Hindlimb muscle (tissue), 1 donor: Measurements from ENCODE around the gene LYRM2. TPM values are rescaled to one million over a fixed set of nuclear protein-coding genes. Genes with fewer than 3 reads are reported as not detected.
"Not testable (repeated sequence)": the region's sequence is repeated elsewhere in the genome, so short reads cannot be mapped to it uniquely, and the experiment has no call there.

Experiments used
- DNase-seq: peaks from one replicate; pipeline ENCODE4 v3.0.0-alpha.2; 2013
- polyA plus RNA-seq: library from polyadenylated mRNA; unstranded; fragments of 120-200 nt; gene quantifications from one replicate; pipeline ENCODE4 v1.2.1, GENCODE V29; 2013; ENCODE audit not compliant: insufficient read length

Gene LYRM2
- polyA plus RNA-seq, 1 donor: 22.7 TPM

DNA sequence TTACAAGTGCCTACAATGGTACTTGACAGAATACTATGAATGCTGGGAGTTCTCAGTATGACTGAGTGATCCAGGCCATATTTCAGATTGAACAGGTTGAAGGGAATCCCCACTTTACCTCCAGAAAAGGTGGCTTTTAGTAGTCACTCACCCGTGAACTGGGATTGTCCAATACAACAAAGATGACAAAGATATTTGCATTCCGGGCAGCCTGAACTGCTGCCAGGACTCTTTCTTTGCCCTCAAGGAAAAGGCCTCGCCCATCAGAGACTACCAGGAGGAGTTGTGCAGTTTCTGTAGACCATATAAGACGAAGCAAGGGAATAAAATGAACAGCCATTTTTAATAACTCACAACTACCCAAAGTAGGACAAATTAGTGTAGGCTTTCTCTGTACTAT lies 6.3 kb upstream of the LYRM2 start:
- DNase-seq: no peak

DNA sequence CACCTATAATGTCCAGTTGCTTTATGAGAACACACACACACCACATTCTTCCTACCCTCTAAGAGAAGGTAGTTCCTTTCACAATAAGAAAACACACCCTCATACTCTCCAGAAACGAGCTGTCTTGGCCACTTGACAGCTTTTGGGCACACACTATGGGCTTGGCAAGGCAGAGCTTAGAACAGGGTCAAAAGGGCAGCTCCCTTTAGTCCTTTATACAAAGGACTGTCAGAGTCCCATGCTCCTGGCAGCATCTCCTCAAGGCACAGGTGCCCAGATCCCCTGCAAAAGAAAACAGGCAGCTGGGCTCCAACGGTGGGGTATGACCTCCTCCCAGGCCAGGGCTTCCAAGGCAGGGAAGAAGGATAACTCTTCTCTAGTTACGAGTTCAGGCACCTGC lies 4.9 kb upstream of the LYRM2 start:
- DNase-seq: no peak

DNA sequence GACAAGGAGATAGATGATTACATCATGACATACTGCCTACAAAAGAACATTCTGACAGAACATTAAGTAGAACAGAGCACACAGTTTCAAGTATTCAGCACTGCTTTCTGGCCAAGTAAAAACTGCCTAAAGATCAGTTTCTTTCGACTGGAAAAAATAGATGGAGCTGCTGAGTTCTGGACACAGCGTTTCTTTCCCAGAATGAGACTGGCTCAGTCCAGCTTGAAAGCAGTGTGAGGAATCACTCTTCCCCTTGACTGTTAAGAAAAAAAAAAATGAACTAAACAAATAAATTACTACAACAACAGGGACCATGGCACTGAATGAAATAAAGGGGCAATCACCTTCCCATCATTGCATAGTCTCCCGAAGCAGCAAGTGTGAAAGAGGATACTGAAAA lies 4.4 kb upstream of the LYRM2 start:
- DNase-seq: no peak

DNA sequence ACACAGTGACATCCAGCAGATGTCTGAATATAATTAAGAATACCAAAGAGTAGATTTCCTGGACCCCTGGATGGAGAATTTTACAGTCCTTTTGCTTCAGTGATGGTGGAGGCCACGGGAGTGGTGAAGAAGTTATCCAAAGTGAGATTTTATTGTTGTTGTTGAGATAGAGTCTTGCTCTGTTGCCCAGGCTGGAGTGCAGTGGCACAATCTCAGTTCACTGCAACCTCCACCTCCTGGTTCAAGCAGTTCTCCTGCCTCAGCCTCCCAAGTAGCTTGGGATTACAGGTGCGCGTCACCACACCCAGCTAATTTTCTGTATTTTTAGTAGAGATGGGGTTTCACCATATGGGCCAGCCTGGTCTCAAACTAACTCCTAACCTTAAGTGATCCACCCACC lies 3.0 kb upstream of the LYRM2 start:
- DNase-seq: not testable (repeated sequence)

DNA sequence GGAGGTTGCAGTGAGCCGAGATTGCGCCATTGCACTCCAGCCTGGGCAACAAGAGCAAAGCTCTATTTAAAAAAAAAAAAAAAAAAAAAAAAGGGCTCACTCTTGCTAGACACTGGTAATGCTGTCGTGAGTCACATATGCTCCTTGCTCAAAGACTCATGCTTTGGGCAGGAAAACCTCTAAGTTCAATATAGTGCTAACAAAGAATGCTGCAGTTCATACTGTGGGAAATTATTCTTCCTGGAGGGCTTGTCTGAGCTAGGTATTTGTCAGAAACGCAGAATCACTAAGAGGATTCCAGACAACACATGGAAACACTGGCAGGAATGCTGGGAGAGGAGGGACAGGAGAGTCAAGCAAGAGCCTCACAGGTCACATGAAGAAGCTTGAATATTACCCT lies 2.3 kb upstream of the LYRM2 start:
- DNase-seq: no peak

- DNase-seq: no peak
Observed at GRCh38 chr6:89637960-89638319, 607 bp downstream of the LYRM2 start.

DNA sequence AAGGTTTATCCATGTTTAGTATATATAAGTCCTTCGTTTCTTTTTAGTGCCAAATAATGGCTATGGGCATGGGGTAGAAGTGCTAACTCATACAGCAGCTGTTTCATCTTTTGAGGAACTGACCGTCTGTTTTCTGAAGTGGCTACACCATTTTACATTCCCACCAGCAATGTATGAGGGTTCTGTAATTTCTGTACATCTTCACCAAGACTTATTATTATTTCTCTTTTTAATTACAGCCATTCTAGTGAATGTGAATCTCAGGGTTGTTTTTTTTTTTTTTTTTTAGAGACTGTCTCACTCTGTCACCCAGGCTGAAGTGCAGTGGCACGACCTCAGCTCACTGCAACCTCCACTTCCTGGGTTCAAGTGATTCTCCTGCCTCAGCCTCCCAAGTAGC lies 2.1 kb downstream of the LYRM2 start:
- not testable (repeated sequence) for DNase-seq

DNA sequence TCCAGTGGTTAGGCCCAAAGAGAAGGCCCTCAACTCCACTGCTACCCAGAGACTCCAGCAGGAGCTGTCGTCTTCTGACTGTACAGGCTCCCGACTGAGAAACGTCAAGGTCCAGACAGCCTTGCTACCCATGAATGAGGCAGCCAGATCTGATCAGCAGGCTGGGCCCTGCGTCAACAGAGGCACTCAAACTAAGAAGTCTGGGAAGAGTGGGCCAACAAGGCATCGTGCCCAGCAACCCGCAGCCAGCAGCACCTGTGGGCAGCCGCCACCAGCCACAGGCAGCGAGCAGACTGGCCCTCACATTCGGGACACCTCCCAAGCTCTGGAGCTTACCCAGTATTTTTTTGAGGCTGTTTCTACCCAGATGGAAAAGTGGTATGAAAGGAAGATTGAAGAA lies 8.1 kb downstream of the LYRM2 start:
- no peak for DNase-seq

- no peak for DNase-seq
Observed at GRCh38 chr6:89623749-89624148, 14.8 kb downstream of the LYRM2 start.

DNA sequence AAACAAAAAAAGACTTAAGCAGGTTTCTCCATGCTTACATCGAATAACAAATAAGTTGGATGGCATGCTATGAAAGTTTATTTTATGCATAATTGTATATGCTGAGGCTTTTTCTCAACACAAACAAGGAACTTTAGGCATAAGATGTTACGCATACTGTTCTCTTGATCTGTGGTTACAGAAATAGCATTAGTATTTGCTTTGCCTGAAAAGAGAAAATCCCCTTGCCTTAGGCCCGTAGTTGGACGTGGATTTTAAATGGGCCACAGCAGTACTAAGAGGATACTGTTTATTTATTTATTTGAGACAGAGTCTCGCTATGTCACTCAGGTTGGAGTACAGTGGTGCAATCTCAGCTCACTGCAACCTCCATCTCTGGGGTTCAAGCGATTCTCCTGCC lies 19.0 kb downstream of the LYRM2 start:
- DNase-seq: no peak

DNA sequence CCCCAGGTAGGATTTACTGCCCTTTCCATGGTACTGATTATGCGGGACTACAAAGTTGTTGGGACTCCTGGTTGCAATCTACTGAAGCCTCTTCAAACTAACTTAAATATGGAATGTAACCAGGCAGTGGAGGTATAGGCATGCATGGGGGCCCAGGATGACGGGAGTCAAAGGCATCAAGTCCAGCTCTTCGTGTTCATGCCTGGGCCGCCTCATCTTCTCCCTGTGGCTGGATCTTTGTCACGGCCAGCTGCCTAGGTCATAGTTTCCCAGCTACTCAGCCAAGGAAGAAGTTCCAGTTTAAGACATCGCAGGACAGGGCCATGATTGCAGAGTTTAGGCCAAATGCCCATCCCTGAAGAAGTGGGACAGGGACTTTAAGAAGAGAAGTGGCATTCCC lies 20.5 kb downstream of the LYRM2 start:
- no peak for DNase-seq

DNA sequence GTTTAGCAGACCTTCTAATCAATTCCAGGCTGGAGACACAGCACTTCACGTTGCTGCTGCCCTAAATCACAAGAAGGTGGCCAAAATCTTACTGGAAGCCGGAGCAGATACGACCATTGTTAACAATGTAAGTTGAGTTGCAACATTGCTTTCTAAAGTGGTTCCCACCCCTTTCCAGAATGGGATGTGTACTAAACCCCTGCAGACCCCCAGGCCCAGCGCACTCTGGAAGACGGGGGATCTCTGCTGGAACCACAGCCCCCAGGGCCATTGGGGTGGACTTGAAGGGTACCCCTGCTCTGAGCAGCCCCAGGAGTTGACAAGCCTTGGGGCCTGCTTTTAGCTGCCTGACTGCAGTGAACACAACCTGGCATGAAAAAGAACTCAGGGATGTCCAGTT lies 22.0 kb downstream of the LYRM2 start:
- no peak for DNase-seq

DNA sequence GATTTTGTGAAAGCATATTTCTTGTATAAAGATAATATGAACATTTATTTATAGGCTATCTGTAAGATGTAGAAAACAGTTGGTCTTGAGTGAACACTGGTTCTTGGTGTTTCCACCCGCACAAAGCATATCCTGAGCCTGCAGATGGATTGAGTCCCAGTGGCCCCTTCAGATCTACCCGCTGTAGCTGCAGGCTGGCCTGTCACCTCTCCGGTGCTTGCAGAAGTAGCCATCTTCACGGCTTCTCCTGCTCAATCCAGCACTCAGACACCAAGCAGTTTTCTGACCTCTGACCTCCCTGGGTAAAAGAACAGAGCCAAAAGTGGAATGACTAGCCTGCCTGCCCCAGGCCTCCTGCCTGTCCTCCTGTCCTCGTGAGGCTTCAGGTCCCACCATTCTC lies 22.7 kb downstream of the LYRM2 start:
- no peak for DNase-seq

- no peak for DNase-seq
Observed at GRCh38 chr6:89613790-89614189, 24.8 kb downstream of the LYRM2 start.

GRCh38 chr6:89612121-89612520 lies 26.4 kb downstream of the LYRM2 start:
- no peak for DNase-seq

- DNase-seq: no peak
Observed at GRCh38 chr6:89611666-89612065, 26.9 kb downstream of the LYRM2 start.

DNA sequence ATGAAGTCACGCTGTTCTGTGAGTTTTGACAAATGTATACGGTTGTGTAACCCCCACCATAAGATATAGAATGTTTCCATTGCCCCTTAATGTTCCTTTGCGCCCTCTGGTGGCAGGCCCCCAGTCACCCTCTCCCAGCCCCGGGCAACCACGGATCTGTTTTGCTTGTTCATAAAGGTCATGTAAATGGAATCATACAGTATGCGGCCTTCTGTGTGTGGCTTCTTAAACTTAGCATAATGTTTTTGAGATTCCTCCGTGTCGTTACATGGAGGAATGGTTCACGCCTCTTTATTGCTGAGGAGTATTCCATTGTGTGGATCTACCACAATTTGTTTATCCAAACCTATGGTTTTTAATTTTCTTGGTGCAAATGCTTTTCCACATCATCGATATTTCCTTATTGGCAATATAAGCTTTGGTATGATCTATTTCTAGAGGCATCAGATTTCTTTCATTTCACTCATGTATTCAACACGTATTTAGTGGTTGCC lies 28.4 kb downstream of the LYRM2 start:
- DNase-seq: no peak

DNA sequence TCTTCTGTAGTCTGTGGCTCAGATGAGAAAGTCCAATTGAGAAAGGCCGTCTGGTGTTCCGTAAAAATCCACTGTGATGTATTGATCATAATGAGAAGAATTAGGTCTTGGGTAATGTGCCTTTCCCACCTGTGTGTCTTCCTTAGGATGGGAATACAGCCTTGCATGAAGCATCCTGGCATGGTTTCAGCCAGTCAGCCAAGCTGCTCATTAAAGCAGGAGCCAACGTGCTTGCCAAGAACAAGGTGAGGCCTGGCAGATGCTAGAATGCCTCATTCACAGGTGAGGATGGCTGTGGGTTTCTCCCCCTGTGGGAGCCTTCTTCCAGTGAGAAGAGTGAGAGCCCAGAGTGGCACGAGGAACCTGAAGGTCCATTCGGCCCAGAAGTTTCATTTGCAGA lies 32.7 kb downstream of the LYRM2 start:
- no peak for DNase-seq

DNA sequence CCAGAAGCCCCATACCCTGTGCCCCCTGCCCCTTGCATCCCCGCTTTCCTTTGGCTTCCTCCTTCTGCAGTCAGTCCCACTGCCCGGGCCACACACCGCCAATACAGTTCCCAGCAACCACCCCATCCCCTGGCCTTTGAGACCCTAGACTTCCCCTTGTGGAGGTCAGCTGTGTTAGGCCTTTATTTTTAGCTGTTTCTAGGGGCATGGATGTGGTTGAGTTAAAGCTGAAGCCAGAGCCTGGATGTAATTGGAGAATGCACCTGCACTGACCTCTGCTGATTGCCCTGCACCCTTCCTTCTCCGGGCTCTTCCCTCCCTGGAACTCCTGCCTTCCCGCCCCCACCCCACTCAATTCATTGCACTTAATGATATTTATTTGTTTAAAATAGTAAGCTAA lies 33.9 kb downstream of the LYRM2 start:
- DNase-seq: no peak

DNA sequence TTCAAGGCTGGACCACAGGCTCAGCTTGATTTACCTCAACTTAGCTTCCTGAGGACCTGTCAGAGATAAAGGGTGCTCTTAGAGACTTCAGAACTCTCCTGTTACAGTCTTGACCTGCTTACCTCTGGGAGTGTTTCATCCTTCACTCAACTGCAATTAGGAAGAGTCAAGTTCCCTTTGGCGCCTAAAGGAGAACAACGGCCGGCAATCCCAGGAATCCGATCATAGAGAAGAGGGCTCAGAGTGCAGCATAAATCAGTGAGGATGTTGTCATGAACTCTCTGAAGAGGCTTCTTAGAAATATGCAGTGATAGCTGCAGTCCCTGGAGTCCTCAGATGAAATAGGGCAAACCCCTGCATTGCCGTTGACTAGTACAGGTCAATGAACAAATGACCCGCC lies 36.4 kb downstream of the LYRM2 start:
- no peak for DNase-seq

DNA sequence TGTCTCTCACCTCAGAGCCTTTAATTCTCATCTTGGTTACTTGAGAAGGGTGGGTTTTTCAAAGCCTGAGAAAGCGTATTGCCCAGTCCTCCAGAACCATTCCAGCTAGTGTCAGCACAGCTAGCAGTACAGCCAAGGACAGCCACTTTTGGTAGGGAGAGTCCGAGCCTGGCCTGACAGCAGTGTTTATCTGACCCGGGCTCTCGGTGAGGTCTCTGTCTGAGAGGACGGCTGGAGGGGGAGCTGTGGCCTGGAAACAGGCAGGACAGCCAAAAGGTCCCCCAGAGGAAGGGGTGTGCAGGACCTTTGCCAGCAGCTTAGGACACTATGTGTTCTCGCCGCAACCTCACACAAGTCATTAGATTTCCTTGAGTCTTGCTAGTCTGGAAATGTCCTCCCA lies 38.8 kb downstream of the LYRM2 start:
- no peak for DNase-seq

DNA sequence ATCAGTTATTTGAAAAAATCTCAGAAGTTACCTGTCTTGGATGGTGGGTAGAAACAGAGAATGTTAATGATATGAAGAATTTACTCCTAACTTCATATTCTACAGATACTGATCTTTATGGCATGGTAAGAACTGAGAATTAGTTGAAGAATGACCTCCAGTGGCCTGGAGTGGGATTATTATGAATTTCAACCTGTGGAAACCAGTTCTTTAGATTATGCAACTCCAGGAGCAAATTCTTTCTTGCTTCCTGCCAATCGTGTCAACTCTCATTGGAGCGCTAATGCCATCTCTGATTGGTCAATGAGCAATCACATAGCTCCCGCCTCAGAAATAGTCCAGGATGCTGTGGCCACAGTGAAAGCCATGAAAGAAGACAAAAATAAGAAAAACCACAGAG lies 40.6 kb downstream of the LYRM2 start:
- DNase-seq: peak; percentile 21

- no peak for DNase-seq
Observed at GRCh38 chr6:89597372-89597771, 41.2 kb downstream of the LYRM2 start.

DNA sequence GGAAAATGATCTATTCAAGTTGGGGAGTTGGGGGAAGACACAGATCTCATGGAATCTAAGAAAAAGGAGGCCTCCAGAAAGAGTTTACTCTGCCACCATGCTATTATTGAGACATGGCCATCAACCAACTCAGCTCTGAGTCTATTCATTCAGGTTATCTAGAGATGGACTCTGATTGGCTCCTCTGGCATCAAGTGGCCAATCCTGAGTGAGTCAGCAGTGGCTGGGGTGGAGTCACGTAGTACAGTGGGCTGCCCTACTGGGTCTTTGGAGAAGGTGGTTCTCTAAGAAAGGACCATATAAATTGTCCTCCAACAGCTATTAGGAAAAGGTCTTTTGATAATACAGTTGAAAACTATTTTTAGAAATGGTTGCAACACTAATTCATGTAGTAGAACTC lies 42.1 kb downstream of the LYRM2 start:
- no peak for DNase-seq

DNA sequence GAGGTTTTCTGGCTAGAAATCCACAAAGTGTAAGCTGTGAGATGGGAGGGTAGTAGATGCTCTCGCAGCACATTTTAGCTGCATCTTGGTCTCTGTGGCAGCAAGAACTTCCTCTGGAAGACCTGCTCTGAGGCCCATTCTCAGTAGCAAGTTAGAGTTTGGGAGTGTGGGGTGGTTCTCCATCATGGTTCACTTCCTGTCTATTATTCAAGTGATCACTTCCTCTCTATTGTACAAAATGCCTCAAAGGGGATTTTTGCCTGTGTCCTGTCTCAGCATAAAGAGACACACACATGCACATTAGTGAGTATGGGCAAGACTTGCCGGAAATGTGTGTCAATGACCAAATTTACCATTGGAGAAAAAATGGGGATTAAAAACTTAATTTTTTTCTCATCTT lies 42.5 kb downstream of the LYRM2 start:
- no peak for DNase-seq

DNA sequence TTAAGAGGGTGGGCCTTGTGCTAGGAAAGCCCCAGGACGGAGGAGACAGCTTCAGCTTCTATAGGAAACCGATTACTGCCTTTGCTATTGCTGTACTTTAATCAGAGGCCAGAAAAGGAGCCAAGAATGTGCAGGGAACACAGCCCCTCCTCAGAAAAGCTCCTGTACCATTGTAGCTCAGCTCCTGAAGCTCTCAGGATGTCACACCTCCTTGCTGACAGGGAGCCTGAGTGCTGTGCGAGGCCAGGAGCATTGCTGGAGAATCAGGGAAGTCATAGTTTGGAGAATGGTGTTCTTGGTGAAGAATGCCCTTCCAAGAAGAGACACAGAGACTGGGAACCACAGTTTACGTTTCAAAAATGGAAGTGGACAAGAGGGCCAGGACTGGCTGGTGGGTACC lies 46.8 kb downstream of the LYRM2 start:
- no peak for DNase-seq
